DND-41 (cell line): ENCODE results near the gene QSOX1.

Source experiments
- ATAC-seq: fragments of 200-7000 bp; cut with Tn5 transposase; 3 replicates; pipeline ENCODE4 v1.9.1; 2021; ENCODE audit warnings: low read depth; ENCODE audit not compliant: insufficient read depth
- DNase-seq: peaks from one replicate; pipeline ENCODE4 v3.0.0-alpha.2; 2020
- H2AFZ ChIP-seq: 2 replicates; pipeline ENCODE4 v1.6.0; 2012; ENCODE audit warnings: low read depth, low read length
- H3K27ac ChIP-seq: 2 replicates; pipeline ENCODE4 v1.5.1; 2012; ENCODE audit warnings: low read length, inconsistent platforms
- H3K27me3 ChIP-seq: fragments of 200-600 bp; sonication (generic); 2 replicates; pipeline ENCODE4 v1.6.0; 2012; ENCODE audit warnings: low read length, mild to moderate bottlenecking, inconsistent platforms; ENCODE audit not compliant: insufficient read depth, poor library complexity
- H3K36me3 ChIP-seq: 2 replicates; pipeline ENCODE4 v1.5.1; 2012; ENCODE audit warnings: low read length, inconsistent platforms; ENCODE audit not compliant: insufficient read depth
- H3K4me1 ChIP-seq: 2 replicates; pipeline ENCODE4 v1.5.1; 2012; ENCODE audit warnings: mild to moderate bottlenecking, low read length; ENCODE audit not compliant: insufficient read depth
- H3K4me2 ChIP-seq: 2 replicates; pipeline ENCODE4 v1.6.0; 2012; ENCODE audit warnings: mild to moderate bottlenecking, moderate library complexity, low read length, inconsistent platforms; ENCODE audit not compliant: insufficient read depth
- H3K4me3 ChIP-seq, 2 experiments: fragments of 200-600 bp in 1 of 2; shearing (Covaris generic) in 1 of 2; 2 replicates each; pipeline ENCODE4 v1.5.1; 2012 to 2016; ENCODE audit warnings: inconsistent platforms in 2 of 2, low read length in 2 of 2, mild to moderate bottlenecking in 2 of 2, low read depth in 1 of 2, moderate library complexity in 1 of 2
- H3K79me2 ChIP-seq: 2 replicates; pipeline ENCODE4 v1.6.0; 2012; ENCODE audit warnings: low read length, inconsistent platforms; ENCODE audit not compliant: insufficient read depth
- H3K9ac ChIP-seq: 2 replicates; pipeline ENCODE4 v1.6.0; 2012; ENCODE audit warnings: low read depth, mild to moderate bottlenecking, inconsistent platforms, low read length, moderate library complexity
- H3K9me3 ChIP-seq: 2 replicates; pipeline ENCODE4 v1.5.1; 2012; ENCODE audit warnings: low read length, moderate library complexity, mild to moderate bottlenecking, inconsistent platforms; ENCODE audit not compliant: insufficient read depth, severe bottlenecking
- H4K20me1 ChIP-seq: 2 replicates; pipeline ENCODE4 v1.6.0; 2012; ENCODE audit warnings: low read length; ENCODE audit not compliant: insufficient read depth
- EZH2 ChIP-seq: IDR thresholded peaks from 3 replicates; pipeline ENCODE4 v1.6.1; 2012; ENCODE audit warnings: borderline replicate concordance, low read depth, mild to moderate bottlenecking, moderate library complexity, low read length, inconsistent platforms; ENCODE audit not compliant: severe bottlenecking
- TF ChIP-seq, protein P1 (sequence below): IDR thresholded peaks from 2 replicates; pipeline ENCODE4 v1.5.1; 2012; ENCODE audit warnings: borderline replicate concordance, low read length, moderate library complexity, mild to moderate bottlenecking; ENCODE audit not compliant: poor library complexity, severe bottlenecking; ENCODE audit errors: extremely low read depth

The QSOX1 gene

DNA sequence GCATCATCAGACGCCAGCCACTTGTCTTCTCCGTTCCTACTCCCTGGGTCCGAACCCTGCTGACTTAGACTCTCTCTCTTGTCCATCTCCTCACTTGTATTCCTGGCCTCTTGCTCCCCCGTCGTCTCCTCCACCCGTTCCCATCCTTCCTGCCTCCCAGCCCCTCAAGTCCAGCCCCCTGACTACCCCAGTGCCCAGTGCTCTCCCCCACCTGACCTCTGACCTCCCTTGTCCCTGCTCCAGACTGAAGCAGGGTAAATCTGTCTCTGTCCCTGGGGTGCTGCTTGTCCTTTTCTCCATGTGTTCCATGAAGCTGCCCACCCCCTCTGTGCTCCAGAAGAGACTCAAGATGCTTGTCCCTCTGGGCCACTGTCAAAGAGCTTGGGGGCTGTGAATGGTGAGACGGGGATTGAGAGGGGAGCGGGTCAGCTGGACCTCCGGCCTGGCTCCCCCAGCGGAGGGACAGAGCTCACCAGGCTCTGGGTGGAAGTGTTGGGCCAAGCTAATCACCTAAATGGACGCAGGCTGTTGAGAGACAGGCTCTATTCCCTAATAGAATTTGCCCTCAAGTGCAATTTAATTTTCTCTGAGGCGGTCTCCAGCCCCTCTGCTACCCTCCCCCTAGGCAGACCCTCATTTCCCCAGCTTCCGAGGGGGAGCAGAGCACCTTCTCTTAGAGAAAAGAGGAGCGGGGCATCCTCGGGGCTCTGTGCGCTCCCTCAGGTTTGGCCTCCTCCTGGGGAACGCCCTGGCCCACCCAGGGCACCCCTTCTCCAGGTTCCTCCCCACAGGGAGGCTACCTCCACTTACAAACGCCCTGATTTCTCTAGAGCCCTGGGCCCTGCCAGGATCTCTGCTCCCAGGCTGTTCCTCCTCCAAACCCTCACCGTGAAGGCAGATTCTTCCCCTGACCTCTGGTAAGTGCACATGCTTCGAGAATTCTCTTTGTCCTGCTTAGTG is 64.4 kb downstream of the QSOX1 start:
- no peak for DNase-seq
- Histone ChIP-seq H4K20me1 (no peaks in the 10 kb centered on the region), H3K27ac (no peak overlapping the region), H3K79me2 (no peaks in the 10 kb centered on the region), H3K4me2 (no peak overlapping the region), H3K9ac (no peak overlapping the region), H2AFZ (no peak overlapping the region), H3K4me1 (peaks cover 6% of the 10 kb centered on the region), H3K4me3 (no peak overlapping the region), H3K9me3 (no peaks in the 10 kb centered on the region), H3K27me3 (peaks cover 6% of the 10 kb centered on the region), H3K36me3 (no peaks in the 10 kb centered on the region)
- no peak for ATAC-seq
- no peak for TF ChIP-seq EZH2
- TF ChIP-seq, protein P1, sequence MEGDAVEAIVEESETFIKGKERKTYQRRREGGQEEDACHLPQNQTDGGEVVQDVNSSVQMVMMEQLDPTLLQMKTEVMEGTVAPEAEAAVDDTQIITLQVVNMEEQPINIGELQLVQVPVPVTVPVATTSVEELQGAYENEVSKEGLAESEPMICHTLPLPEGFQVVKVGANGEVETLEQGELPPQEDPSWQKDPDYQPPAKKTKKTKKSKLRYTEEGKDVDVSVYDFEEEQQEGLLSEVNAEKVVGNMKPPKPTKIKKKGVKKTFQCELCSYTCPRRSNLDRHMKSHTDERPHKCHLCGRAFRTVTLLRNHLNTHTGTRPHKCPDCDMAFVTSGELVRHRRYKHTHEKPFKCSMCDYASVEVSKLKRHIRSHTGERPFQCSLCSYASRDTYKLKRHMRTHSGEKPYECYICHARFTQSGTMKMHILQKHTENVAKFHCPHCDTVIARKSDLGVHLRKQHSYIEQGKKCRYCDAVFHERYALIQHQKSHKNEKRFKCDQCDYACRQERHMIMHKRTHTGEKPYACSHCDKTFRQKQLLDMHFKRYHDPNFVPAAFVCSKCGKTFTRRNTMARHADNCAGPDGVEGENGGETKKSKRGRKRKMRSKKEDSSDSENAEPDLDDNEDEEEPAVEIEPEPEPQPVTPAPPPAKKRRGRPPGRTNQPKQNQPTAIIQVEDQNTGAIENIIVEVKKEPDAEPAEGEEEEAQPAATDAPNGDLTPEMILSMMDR = no peak

DNA sequence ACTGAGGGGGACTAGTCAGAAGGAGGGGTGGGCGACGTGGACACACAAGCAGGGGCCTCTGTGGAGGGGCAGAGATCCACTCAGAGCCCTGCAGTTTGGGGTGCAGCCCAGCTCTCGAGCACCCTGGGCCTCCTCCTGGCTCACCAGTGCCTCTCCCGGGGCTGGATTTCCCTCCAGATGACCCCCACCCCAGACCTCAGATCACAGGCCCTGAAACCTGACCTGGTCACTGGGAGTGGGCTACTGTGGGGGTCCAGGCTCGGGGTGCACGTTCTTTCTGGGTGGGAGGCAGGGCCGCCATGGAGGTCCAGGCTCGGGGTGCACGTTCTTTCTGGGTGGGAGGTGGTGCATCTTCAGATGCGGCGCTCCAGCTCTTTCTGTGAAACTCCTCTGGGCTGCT is 65.1 kb downstream of the QSOX1 start:
- TF ChIP-seq, protein P1 = no peak
- TF ChIP-seq EZH2 = no peak
- H3K27ac ChIP-seq = no peak overlapping the region
- DNase-seq (no peak), ATAC-seq (no peak)
- no peak overlapping the region for H3K4me3 ChIP-seq
- H4K20me1 ChIP-seq = no peaks in the 10 kb centered on the region
- H3K4me2 ChIP-seq = no peak overlapping the region
- no peak overlapping the region for H2AFZ ChIP-seq
- no peaks in the 10 kb centered on the region for H3K79me2 ChIP-seq
- peaks cover 6% of the 10 kb centered on the region for H3K27me3 ChIP-seq
- no peaks in the 10 kb centered on the region for H3K36me3 ChIP-seq
- no peaks in the 10 kb centered on the region for H3K9me3 ChIP-seq
- peaks cover 2% of the 10 kb centered on the region; the same call in 1 of the 2 replicates for H3K4me1 ChIP-seq
- H3K9ac ChIP-seq = no peak overlapping the region

DNA sequence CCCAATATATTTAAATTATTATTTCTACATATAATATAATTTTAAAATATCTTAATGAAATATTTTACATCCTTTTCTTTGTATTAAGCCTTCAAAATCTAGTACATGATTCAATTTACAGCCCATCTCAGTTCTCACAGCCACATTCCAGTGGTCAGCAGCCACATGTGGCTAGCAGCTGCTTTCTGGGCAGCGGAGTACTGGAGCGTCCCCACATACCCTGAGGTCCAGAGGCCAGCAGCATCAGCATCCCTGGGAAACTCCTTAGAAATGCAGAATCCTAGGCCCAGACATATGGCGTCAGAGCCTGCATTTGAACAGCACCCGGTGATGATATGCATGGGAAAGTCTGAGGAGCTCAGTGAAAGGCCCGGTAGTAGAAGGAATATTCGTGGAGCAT is 66.8 kb downstream of the QSOX1 start:
- Histone ChIP-seq H3K27ac (no peak overlapping the region), H3K9me3 (no peaks in the 10 kb centered on the region), H3K4me1 (no peaks in the 10 kb centered on the region), H3K4me3 (no peak overlapping the region), H3K36me3 (no peaks in the 10 kb centered on the region), H3K79me2 (no peaks in the 10 kb centered on the region), H4K20me1 (no peaks in the 10 kb centered on the region), H2AFZ (no peak overlapping the region), H3K9ac (no peak overlapping the region), H3K27me3 (peaks cover 14% of the 10 kb centered on the region), H3K4me2 (no peak overlapping the region)
- TF ChIP-seq, protein P1 = no peak
- no peak for TF ChIP-seq EZH2
- DNase-seq = no peak
- ATAC-seq = no peak
